GM12873 (cell line): ENCODE data around the gene WDR90.

Source experiments
- TF ChIP-seq, protein P1 (sequence below): IDR thresholded peaks from 2 replicates; pipeline ENCODE4 v1.5.1; 2012; ENCODE audit warnings: low read depth, mild to moderate bottlenecking, moderate library complexity, low read length, control low read depth; ENCODE audit not compliant: insufficient read depth; ENCODE audit errors: missing control alignments

WDR90 gene

DNA sequence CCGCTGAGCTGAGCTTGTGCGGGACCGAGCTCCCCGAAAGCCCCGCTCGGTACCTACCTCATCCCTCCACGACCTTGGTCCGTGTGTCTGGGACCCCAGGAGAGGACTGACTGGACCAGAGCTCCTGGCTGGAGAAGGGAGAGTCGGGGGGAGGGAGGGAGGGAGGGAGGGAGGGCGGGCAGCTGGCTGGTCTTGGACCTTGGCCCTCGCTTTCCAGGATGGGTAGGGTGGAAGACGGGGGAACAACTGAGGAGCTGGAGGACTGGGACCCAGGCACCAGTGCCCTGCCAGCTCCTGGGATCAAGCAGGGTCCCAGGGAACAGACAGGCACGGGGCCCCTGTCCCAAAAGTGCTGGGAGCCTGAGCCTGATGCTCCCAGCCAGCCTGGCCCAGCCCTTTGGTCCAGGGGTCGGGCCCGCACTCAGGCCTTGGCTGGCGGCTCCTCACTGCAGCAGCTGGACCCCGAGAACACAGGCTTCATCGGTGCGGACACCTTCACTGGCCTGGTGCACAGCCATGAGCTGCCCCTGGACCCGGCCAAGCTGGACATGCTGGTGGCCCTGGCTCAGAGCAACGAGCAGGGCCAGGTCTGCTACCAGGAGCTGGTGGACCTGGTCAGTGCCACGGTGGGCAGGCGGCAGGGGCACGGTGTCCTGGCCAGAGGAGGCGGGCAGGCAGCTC, 26.9 kb downstream of the WDR90 start:
- TF ChIP-seq, protein P1, sequence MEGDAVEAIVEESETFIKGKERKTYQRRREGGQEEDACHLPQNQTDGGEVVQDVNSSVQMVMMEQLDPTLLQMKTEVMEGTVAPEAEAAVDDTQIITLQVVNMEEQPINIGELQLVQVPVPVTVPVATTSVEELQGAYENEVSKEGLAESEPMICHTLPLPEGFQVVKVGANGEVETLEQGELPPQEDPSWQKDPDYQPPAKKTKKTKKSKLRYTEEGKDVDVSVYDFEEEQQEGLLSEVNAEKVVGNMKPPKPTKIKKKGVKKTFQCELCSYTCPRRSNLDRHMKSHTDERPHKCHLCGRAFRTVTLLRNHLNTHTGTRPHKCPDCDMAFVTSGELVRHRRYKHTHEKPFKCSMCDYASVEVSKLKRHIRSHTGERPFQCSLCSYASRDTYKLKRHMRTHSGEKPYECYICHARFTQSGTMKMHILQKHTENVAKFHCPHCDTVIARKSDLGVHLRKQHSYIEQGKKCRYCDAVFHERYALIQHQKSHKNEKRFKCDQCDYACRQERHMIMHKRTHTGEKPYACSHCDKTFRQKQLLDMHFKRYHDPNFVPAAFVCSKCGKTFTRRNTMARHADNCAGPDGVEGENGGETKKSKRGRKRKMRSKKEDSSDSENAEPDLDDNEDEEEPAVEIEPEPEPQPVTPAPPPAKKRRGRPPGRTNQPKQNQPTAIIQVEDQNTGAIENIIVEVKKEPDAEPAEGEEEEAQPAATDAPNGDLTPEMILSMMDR, result no peak

DNA sequence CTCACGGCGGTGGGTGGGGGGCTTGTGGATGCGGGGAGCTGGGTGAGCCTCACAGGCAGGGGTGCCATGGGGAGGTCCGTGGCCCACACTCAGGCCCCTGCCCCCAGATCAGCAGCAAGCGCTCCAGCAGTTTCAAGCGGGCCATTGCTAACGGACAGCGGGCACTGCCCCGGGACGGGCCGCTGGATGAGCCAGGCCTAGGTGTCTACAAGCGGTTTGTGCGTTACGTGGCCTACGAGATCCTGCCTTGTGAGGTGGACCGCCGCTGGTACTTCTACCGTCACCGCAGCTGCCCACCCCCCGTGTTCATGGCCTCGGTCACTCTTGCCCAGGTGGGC, 27.4 kb downstream of the WDR90 start:
- TF ChIP-seq, protein P1, result no peak

- TF ChIP-seq, protein P1, result no peak
These were observed 27.7 kb downstream of the WDR90 start for GRCh38 chr16:676913-677312.

GRCh38 chr16:677316-678190, 28.4 kb downstream of the WDR90 start:
- TF ChIP-seq, protein P1, result no peak

GRCh38 chr16:678209-678857, 29.2 kb downstream of the WDR90 start:
- TF ChIP-seq, protein P1, result no peak

DNA sequence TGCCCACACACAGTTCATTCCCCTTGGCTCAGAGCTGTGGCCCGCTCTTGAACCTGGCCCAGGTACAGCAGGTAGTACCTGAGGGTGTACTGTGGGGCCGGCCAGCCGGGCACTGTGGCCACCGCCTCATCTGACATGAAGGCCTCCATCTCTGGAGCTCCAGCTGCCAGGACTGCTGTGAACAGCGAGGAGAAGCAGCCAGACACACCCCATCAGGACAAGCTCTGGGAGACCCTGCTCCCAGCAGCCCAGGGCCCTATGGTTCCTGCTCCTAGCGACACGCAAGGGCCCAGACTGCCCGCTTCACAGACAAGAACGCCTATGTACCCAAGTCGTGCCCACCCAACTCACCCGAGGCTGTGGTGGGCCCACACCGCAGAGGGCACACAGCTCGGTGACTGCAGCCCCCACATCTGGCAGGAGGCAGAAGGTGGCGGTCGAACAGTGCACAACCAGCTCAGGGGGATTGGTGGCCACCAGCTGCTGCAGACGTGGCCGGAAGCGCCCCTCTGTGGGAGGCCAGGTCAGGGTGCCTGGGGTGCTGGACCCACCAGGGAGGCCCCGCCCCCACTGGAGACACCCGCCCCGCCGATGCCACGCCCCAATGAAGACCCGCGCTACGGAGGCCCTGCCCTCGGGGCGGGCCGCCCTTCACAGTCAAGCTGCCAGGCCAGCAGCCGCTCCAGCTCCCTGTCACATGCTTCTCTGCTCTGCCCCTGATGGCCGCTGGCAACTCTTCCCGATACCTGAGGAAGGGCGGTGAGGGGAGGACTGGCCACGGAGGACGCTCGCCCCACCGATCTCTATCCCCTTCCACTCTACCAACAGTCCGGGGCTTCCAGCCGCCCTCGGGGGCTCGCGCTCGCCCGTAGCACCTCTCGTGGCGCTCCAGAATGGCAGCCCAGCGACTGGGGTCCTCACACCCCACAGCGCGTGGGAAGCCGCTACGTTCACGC, 30.0 kb downstream of the WDR90 start:
- TF ChIP-seq, protein P1, result no peak
